ENCODE results near the gene CEMIP. TPM values are rescaled to one million over a fixed set of nuclear protein-coding genes. Genes with fewer than 3 reads are reported as not detected.

CEMIP gene
- total RNA-seq, 4 donors from 2014 or later = 0.11 to 2.0 (median 0.98) TPM

MicroRNAs within 50 kb of the gene (microRNA counts, 767-probe panel; counts per million panel counts)
- 0 to 3,194 counts per million in 2 donors for microRNA hsa-miR-549

Small RNAs within 50 kb of the gene (microRNA-seq; reads per million reads assigned to microRNA genes)
- not detected for gene MIR4514
- gene MIR549A = not detected

Small RNAs within 50 kb of the gene (small RNA-seq; reads per million reads assigned to genes)
- gene MIR4514 = not detected
- not detected for gene MIR549A

Other genes starting within 250 kb of the CEMIP start
- gene ABHD17C, start 84.1 kb upstream of the CEMIP start, total RNA-seq = 1 to 10 TPM; 7.3 to 9.5 (median 8.4) TPM
- gene MESD, start 210.4 kb downstream of the CEMIP start, total RNA-seq = 10 to 100 TPM; 53.7 to 74.6 (median 70.9) TPM
- gene TLNRD1, start 221.6 kb downstream of the CEMIP start, total RNA-seq = 10 to 100 TPM; 11.8 to 25.5 (median 19.4) TPM